Measurements from ENCODE around the gene DYRK4.

- no peak for TF ChIP-seq CTCF (IDR thresholded peaks at IDR 0.05)
- no peak for TF ChIP-seq POLR2A (IDR thresholded peaks at IDR 0.05)
Observed at GRCh38 chr12:4540170-4540569, 21.8 kb upstream of the DYRK4 start.
